Measurements from ENCODE around the gene PDGFA. TPM values are rescaled to one million over a fixed set of nuclear protein-coding genes. Genes with fewer than 3 reads are reported as not detected.

PDGFA gene
- total RNA-seq, 4 donors from 2014 or later = 16.2 to 41.6 (median 22.0) TPM

- TF ChIP-seq EP300 (IDR thresholded peaks at IDR 0.05) (no peak), POLR2A (IDR thresholded peaks at IDR 0.05) (no peak), POLR2AphosphoS5 (IDR thresholded peaks at IDR 0.05) (no peak), CTCF (IDR thresholded peaks at IDR 0.05) (no peak)
- no peak overlapping the region for H3K4me3 ChIP-seq
- WGBS = 93% methylated on average over 18 of the region's 18 CpGs
- no peaks in the 10 kb centered on the region for H3K36me3 ChIP-seq
- no peaks in the 10 kb centered on the region for H3K9me3 ChIP-seq
- no peak overlapping the region for H3K27ac ChIP-seq
- DNase-seq (ENCODE audit: low spot score in 2 of 2) = no peak
- peaks cover 5% of the 10 kb centered on the region for H3K4me1 ChIP-seq
- no peaks in the 10 kb centered on the region for H3K27me3 ChIP-seq
Observed at GRCh38 chr7:544338-545221, 24.9 kb upstream of the PDGFA start.

GRCh38 chr7:543501-544337, 24.1 kb upstream of the PDGFA start:
- H3K9me3 ChIP-seq = no peaks in the 10 kb centered on the region
- peaks cover 13% of the 10 kb centered on the region for H3K4me1 ChIP-seq
- 80% methylated on average over 10 of the region's 18 CpGs for WGBS
- H3K36me3 ChIP-seq = no peaks in the 10 kb centered on the region
- no peaks in the 10 kb centered on the region for H3K27me3 ChIP-seq
- TF ChIP-seq POLR2A (IDR thresholded peaks at IDR 0.05) (no peak), CTCF (IDR thresholded peaks at IDR 0.05) (no peak), POLR2AphosphoS5 (IDR thresholded peaks at IDR 0.05) (no peak), EP300 (IDR thresholded peaks at IDR 0.05) (no peak)
- no peak overlapping the region for H3K4me3 ChIP-seq
- no peak for DNase-seq (ENCODE audit: low spot score in 2 of 2)
- no peak overlapping the region for H3K27ac ChIP-seq

- H3K27ac ChIP-seq = no peak overlapping the region
- H3K36me3 ChIP-seq = no peaks in the 10 kb centered on the region
- no peak for TF ChIP-seq POLR2AphosphoS5 (IDR thresholded peaks at IDR 0.05)
- TF ChIP-seq POLR2A (IDR thresholded peaks at IDR 0.05) = no peak
- TF ChIP-seq EP300 (IDR thresholded peaks at IDR 0.05) = no peak
- no peak for TF ChIP-seq CTCF (IDR thresholded peaks at IDR 0.05)
- no peak for DNase-seq (ENCODE audit: low spot score in 2 of 2)
- H3K4me3 ChIP-seq = no peak overlapping the region
- WGBS = 52% methylated on average over 14 of the region's 27 CpGs
- H3K27me3 ChIP-seq = no peaks in the 10 kb centered on the region
- peaks cover 21% of the 10 kb centered on the region for H3K4me1 ChIP-seq
- no peaks in the 10 kb centered on the region for H3K9me3 ChIP-seq
Observed at GRCh38 chr7:542713-543500, 23.3 kb upstream of the PDGFA start.

- Histone ChIP-seq H3K27ac (no peak overlapping the region), H3K27me3 (no peaks in the 10 kb centered on the region), H3K36me3 (no peaks in the 10 kb centered on the region), H3K4me3 (no peak overlapping the region), H3K4me1 (peaks cover 26% of the 10 kb centered on the region), H3K9me3 (no peaks in the 10 kb centered on the region)
- WGBS = 90% methylated on average over 22 of the region's 28 CpGs
- no peak for DNase-seq (ENCODE audit: low spot score in 2 of 2)
- TF ChIP-seq CTCF (IDR thresholded peaks at IDR 0.05) = no peak
- no peak for TF ChIP-seq EP300 (IDR thresholded peaks at IDR 0.05)
- TF ChIP-seq POLR2A (IDR thresholded peaks at IDR 0.05) = no peak
- TF ChIP-seq POLR2AphosphoS5 (IDR thresholded peaks at IDR 0.05) = no peak
Observed at GRCh38 chr7:542131-542712, 22.6 kb upstream of the PDGFA start.
